Naive thymus-derived CD4-positive, alpha-beta T cell (primary cell): Measurements from ENCODE around the gene CPZ. TPM values are rescaled to one million over a fixed set of nuclear protein-coding genes. Genes with fewer than 3 reads are reported as not detected.
"Not testable (repeated sequence)": the region's sequence is repeated elsewhere in the genome, so short reads cannot be mapped to it uniquely, and the experiment has no call there.

Source experiments
- ATAC-seq: fragments of 150-1000 bp; cut with Tn5 transposase; 2 replicates; pipeline ENCODE4 v1.10.0; 2021; ENCODE audit warnings: mild to moderate bottlenecking, moderate library complexity
- CTCF ChIA-PET: fragments of 350-600 bp; sonication (Branson Sonifier 250); formaldehyde crosslinking; loops from one replicate; lab custom pipeline; 2021; ENCODE audit warnings: antibody characterized with exemption; lab: Charles Lee
- POLR2A ChIA-PET: fragments of 350-600 bp; sonication (Branson Sonifier 250); formaldehyde crosslinking; loops from one replicate; lab custom pipeline; 2021; ENCODE audit warnings: antibody characterized with exemption, inconsistent platforms; lab: Charles Lee
- DNase-seq, 9 donors: peaks; one replicate each; pipeline versions ENCODE4 v3.0.0 to v3.0.0-alpha.2; 2020 to 2022; ENCODE audit warnings: mixed read lengths in 1 of 9
- H3K27ac ChIP-seq: one replicate; pipeline ENCODE4 v1.7.0; 2013; ENCODE audit warnings: mild to moderate bottlenecking, low read depth, low read length, moderate library complexity
- H3K27me3 ChIP-seq, 2 donors: one replicate each; pipeline ENCODE4 v1.7.0; 2013; ENCODE audit warnings: low read length in 2 of 2, mild to moderate bottlenecking in 2 of 2, moderate library complexity in 2 of 2; ENCODE audit not compliant: control insufficient read depth in 2 of 2, insufficient read depth in 2 of 2
- H3K36me3 ChIP-seq, 3 experiments: 1 replicate in 2 of 3; 2 replicates in 1 of 3; pipeline ENCODE4 v1.7.0; 2013; ENCODE audit warnings: low read length in 3 of 3, mild to moderate bottlenecking in 3 of 3, moderate library complexity in 1 of 3; ENCODE audit not compliant: insufficient read depth in 3 of 3, control insufficient read depth in 2 of 3
- H3K4me1 ChIP-seq, 2 donors: one replicate each; pipeline ENCODE4 v1.7.0; 2013; ENCODE audit warnings: low read length in 2 of 2, mild to moderate bottlenecking in 2 of 2, moderate library complexity in 1 of 2; ENCODE audit not compliant: control insufficient read depth in 2 of 2, insufficient read depth in 2 of 2
- H3K4me3 ChIP-seq: 2 replicates; pipeline ENCODE4 v1.7.0; 2013; ENCODE audit warnings: mild to moderate bottlenecking, low read length
- H3K9me3 ChIP-seq, 3 experiments: 1 replicate in 2 of 3; 2 replicates in 1 of 3; pipeline ENCODE4 v1.7.0; 2013; ENCODE audit warnings: low read length in 3 of 3; ENCODE audit not compliant: control insufficient read depth in 2 of 3
- H3K27ac Mint-ChIP-seq, 9 donors: one replicate each; pipeline ENCODE4 v1.8.0; 2020 to 2022; ENCODE audit warnings: mixed read lengths in 9 of 9, mild to moderate bottlenecking in 8 of 9, moderate library complexity in 5 of 9, inconsistent platforms in 2 of 9
- H3K27me3 Mint-ChIP-seq, 5 donors: one replicate each; pipeline ENCODE4 v1.8.0; 2021 to 2022; ENCODE audit warnings: mixed read lengths in 5 of 5, mild to moderate bottlenecking in 1 of 5
- H3K36me3 Mint-ChIP-seq, 5 donors: one replicate each; pipeline ENCODE4 v1.8.0; 2020 to 2022; ENCODE audit warnings: mixed read lengths in 5 of 5, mild to moderate bottlenecking in 3 of 5, inconsistent platforms in 1 of 5
- H3K4me1 Mint-ChIP-seq, 7 donors: one replicate each; pipeline ENCODE4 v1.8.0; 2020 to 2022; ENCODE audit warnings: mixed read lengths in 7 of 7, mild to moderate bottlenecking in 3 of 7, inconsistent platforms in 1 of 7
- H3K4me3 Mint-ChIP-seq, 10 donors: one replicate each; pipeline ENCODE4 v1.8.0; 2020 to 2022; ENCODE audit warnings: mild to moderate bottlenecking in 10 of 10, mixed read lengths in 10 of 10, moderate library complexity in 6 of 10, inconsistent platforms in 2 of 10
- H3K9me3 Mint-ChIP-seq, 11 donors: one replicate each; pipeline ENCODE4 v1.8.0; 2020 to 2022; ENCODE audit warnings: mixed read lengths in 11 of 11, mild to moderate bottlenecking in 4 of 11, inconsistent platforms in 1 of 11, moderate library complexity in 1 of 11
- intact Hi-C, 2 donors: fragments of 100-400 bp; cut with micrococcal nuclease; formaldehyde crosslinking; loops; one replicate each; pipeline ENCODE4 v1.15.1; 2023
- polyA plus RNA-seq, 2 donors: library from polyadenylated mRNA; unstranded; fragments of 300-500 nt; fragmentation: Illumina TruSeq; gene quantifications; one replicate each; pipeline ENCODE4 v1.2.3, GENCODE V29; 2021
- total RNA-seq, 6 experiments: library from RNA in 5 of 6; stranded (reverse) in 5 of 6; gene quantifications; 1 replicate in 5 of 6; 2 replicates in 1 of 6; pipeline ENCODE4 v1.2.3 and lab custom pipeline; 2021 to 2026

CPZ gene
- total and polyA plus RNA-seq, 7 experiments from 2014 or later: not detected

DNA sequence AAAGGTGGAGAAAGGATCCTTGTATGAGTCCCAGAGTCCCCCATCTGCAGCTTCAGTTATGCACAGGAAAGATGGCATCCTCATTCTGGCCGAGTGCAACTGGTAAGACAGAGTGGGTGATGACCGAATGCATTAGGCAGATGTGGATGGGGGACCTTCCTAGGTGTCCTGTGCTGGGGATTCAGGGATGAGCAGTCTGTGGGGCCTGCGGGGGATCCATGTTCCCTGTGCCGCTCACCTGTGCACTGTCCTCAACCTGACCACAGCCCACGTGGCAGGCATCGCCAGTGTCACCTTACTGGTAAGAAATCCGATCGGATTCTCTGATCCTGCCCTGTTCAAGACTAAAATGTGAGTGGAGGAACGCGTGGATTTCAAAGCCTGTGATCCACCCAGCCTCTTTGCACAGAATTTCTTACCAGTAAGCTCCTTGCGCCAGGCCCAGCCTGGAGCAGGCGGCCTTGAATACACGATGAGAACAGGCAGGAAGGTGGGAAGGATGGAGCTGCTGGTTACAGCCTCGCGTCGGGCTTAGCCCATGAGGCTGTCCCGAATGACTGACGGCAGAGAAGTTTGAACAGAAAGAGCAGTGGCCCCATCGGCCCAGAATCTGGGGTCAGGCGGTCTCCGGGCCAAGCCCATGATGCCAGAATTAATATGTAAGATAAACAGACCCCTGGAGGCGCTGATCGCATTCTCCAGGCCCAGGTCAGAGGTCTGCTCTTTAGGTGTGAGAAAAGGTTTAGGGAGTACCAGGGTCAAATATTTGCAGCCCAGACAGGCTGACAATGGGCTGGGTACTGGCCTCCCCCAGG lies 56.5 kb downstream of the CPZ start:
- no peaks in the 10 kb centered on the region for H3K36me3 Mint-ChIP-seq
- Histone ChIP-seq H3K4me1 (no peaks in the 10 kb centered on the region), H3K36me3 (no peaks in the 10 kb centered on the region), H3K27me3 (no peaks in the 10 kb centered on the region), H3K27ac (no peak overlapping the region), H3K4me3 (no peak overlapping the region), H3K9me3 (no peaks in the 10 kb centered on the region)
- no peak overlapping the region for H3K27ac Mint-ChIP-seq
- H3K4me3 Mint-ChIP-seq: no peak overlapping the region
- POLR2A ChIA-PET: no interaction called here
- intact Hi-C loops: no loop called here
- H3K9me3 Mint-ChIP-seq: peaks cover 0 to 3% (median 0%) of the 10 kb centered on the region in 11 donors
- DNase-seq: no peak
- CTCF ChIA-PET: no interaction called here
- H3K4me1 Mint-ChIP-seq: no peaks in the 10 kb centered on the region
- peaks cover 0 to 7% (median 0%) of the 10 kb centered on the region in 5 donors for H3K27me3 Mint-ChIP-seq
- ATAC-seq: no peak

GRCh38 chr4:8649631-8650361 lies 57.2 kb downstream of the CPZ start:
- intact Hi-C loops: no loop called here
- Histone ChIP-seq H3K27me3 (no peaks in the 10 kb centered on the region), H3K36me3 (no peaks in the 10 kb centered on the region), H3K4me3 (no peak overlapping the region), H3K4me1 (no peaks in the 10 kb centered on the region), H3K27ac (no peak overlapping the region), H3K9me3 (no peaks in the 10 kb centered on the region)
- Mint-ChIP-seq H3K4me1 (no peaks in the 10 kb centered on the region), H3K9me3 (peaks cover 0 to 8% (median 5%) of the 10 kb centered on the region in 11 donors), H3K36me3 (no peaks in the 10 kb centered on the region), H3K27me3 (peaks cover 0 to 7% (median 0%) of the 10 kb centered on the region in 5 donors), H3K4me3 (no peak overlapping the region), H3K27ac (no peak overlapping the region)
- DNase-seq (no peak), ATAC-seq (no peak)
- ChIA-PET POLR2A (no interaction called here), CTCF (no interaction called here)

DNA sequence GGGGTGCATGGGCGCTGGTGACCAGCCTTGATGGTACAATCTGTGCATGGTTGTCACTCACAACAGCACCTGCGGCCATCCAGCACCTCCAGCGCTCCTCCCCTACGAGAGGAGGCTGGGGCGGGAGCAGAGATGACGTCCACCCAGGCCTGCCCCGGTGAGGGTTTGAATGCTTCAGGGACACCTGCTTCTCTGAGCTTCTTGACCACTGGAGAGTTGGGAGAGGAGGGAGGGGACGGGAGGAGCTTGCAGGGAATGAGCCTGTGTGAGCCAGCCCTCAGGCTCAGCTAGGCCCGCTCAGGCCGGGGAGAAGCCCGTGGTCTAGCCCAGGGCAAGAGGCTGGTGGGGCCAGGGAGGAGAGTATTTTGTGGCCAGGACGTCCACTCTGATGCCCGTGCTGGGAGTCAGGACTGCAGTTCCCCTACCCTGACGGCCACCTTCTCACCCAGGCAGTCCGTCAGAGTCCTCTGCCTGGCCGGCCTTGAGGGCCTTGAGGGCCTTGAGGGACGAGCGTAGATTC lies 59.2 kb downstream of the CPZ start:
- no peak overlapping the region for H3K4me3 Mint-ChIP-seq
- H3K27ac Mint-ChIP-seq: no peak overlapping the region
- Histone ChIP-seq H3K36me3 (no peaks in the 10 kb centered on the region), H3K27ac (no peak overlapping the region), H3K4me3 (no peak overlapping the region), H3K9me3 (no peaks in the 10 kb centered on the region), H3K27me3 (no peaks in the 10 kb centered on the region), H3K4me1 (no peaks in the 10 kb centered on the region)
- H3K9me3 Mint-ChIP-seq: peaks cover 0 to 12% (median 5%) of the 10 kb centered on the region in 11 donors
- intact Hi-C loops: no loop called here
- POLR2A ChIA-PET: no interaction called here
- CTCF ChIA-PET: no interaction called here
- ATAC-seq (no peak), DNase-seq (no peak)
- H3K27me3 Mint-ChIP-seq: peaks cover 0 to 7% (median 0%) of the 10 kb centered on the region in 5 donors
- H3K4me1 Mint-ChIP-seq: no peaks in the 10 kb centered on the region
- no peaks in the 10 kb centered on the region for H3K36me3 Mint-ChIP-seq

GRCh38 chr4:8652181-8653078 lies 59.9 kb downstream of the CPZ start:
- ChIA-PET CTCF (no interaction called here), POLR2A (no interaction called here)
- Histone ChIP-seq H3K27ac (no peak overlapping the region), H3K4me3 (no peak overlapping the region), H3K27me3 (no peaks in the 10 kb centered on the region), H3K9me3 (no peaks in the 10 kb centered on the region), H3K4me1 (no peaks in the 10 kb centered on the region), H3K36me3 (no peaks in the 10 kb centered on the region)
- intact Hi-C loops: no loop called here
- H3K27me3 Mint-ChIP-seq: peaks cover 0 to 7% (median 0%) of the 10 kb centered on the region in 5 donors
- ATAC-seq (no peak), DNase-seq (no peak)
- H3K4me1 Mint-ChIP-seq: no peaks in the 10 kb centered on the region
- no peaks in the 10 kb centered on the region for H3K36me3 Mint-ChIP-seq
- peaks cover 0 to 12% (median 5%) of the 10 kb centered on the region in 11 donors for H3K9me3 Mint-ChIP-seq
- H3K4me3 Mint-ChIP-seq: no peak overlapping the region
- no peak overlapping the region for H3K27ac Mint-ChIP-seq

DNA sequence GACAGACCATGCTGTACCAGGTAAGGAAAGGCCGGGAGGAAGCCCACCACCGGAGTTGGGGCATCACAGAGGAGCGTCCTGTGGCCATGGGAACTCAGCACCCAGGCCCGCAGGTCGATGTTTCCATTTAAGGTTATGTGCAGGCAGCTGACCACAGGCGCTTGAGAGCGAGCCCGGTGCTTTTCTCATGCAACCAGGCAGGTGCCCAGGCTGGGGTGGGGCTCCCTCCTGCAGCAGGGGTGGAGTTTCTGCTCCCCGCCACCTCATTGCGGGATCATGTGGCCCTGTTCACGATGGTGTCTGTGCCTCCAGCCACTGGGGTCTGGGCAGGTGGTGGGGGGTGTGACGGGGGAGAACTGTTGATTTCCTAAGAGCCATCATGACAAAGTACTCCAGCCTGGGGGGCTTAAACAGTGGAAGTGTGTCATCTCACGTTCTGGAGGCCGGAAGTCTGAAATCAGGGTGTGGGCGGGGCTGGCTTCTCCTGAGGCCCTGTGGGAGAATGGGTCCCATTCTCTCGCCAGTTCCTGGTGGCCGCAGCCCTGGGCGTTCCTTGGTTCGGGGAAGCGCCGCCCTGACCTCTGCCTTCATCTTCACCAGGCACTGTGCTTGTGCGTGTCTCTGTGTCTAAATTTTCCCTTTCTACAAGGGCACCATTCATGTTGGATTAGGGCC lies 60.9 kb downstream of the CPZ start:
- intact Hi-C loops: no loop called here
- CTCF ChIA-PET: no interaction called here
- no peak overlapping the region for H3K4me3 ChIP-seq

GRCh38 chr4:8654139-8654538 lies 61.6 kb downstream of the CPZ start:
- intact Hi-C loops, H3K27me3 ChIP-seq, H3K27ac ChIP-seq, H3K4me3 ChIP-seq, DNase-seq, ATAC-seq, H3K4me3 Mint-ChIP-seq, POLR2A ChIA-PET, H3K9me3 ChIP-seq, H3K36me3 Mint-ChIP-seq, H3K4me1 ChIP-seq, H3K4me1 Mint-ChIP-seq, H3K36me3 ChIP-seq, H3K27ac Mint-ChIP-seq, CTCF ChIA-PET: not testable (repeated sequence)
- Mint-ChIP-seq H3K27me3 (peaks cover 0 to 17% (median 8%) of the 10 kb centered on the region in 5 donors), H3K9me3 (peaks cover 0 to 12% (median 5%) of the 10 kb centered on the region in 11 donors)

More for the DNA sequence above, 60.9 kb downstream of the CPZ start:
- no peaks in the 10 kb centered on the region for H3K27me3 ChIP-seq
- Mint-ChIP-seq H3K36me3 (no peaks in the 10 kb centered on the region), H3K9me3 (peaks cover 0 to 12% (median 5%) of the 10 kb centered on the region in 11 donors), H3K4me1 (no peaks in the 10 kb centered on the region), H3K27me3 (peaks cover 0 to 17% (median 8%) of the 10 kb centered on the region in 5 donors), H3K4me3 (no peak overlapping the region), H3K27ac (no peak overlapping the region)
- POLR2A ChIA-PET: no interaction called here
- H3K36me3 ChIP-seq: no peaks in the 10 kb centered on the region
- no peaks in the 10 kb centered on the region for H3K4me1 ChIP-seq
- H3K27ac ChIP-seq: no peak overlapping the region
- no peaks in the 10 kb centered on the region for H3K9me3 ChIP-seq
- ATAC-seq: no peak
- DNase-seq: no peak
